HEK293 (cell line): ENCODE data around the gene MVD.

Experiments used
- CTCF ChIA-PET: fragments of 350-600 bp; formaldehyde crosslinking; extraction: SDS; loops from one replicate; lab custom pipeline; 2021; ENCODE audit warnings: antibody characterized with exemption; lab: Yijun Ruan, JAX
- POLR2A ChIA-PET: fragments of 300-600 bp; formaldehyde crosslinking; extraction: SDS; loops from one replicate; lab custom pipeline; 2020; ENCODE audit warnings: antibody characterized with exemption, inconsistent platforms; lab: Yijun Ruan, JAX
- H3K27ac ChIP-seq: fragments of 200-500 bp; sonication (Bioruptor generic); 2 replicates; pipeline ENCODE4 v1.5.1; 2014; ENCODE audit warnings: low read depth, low read length, control low read depth, inconsistent platforms; ENCODE audit errors: extremely low read depth
- H3K36me3 ChIP-seq, 2 experiments: fragments of 200-500 bp in 1 of 2; sonication (Bioruptor generic) in 1 of 2; 1 replicate in 1 of 2; 2 replicates in 1 of 2; pipeline ENCODE4 v1.5.1; 2014 to 2017; ENCODE audit warnings: inconsistent platforms in 2 of 2, low read length in 2 of 2; ENCODE audit not compliant: control insufficient read depth in 2 of 2, insufficient read depth in 1 of 2
- H3K4me1 ChIP-seq: fragments of 200-500 bp; sonication (Bioruptor generic); 2 replicates; pipeline ENCODE4 v1.5.1; 2014; ENCODE audit warnings: mild to moderate bottlenecking, low read length, inconsistent platforms; ENCODE audit not compliant: control insufficient read depth, insufficient read depth
- H3K4me3 ChIP-seq: 2 replicates; pipeline ENCODE4 v1.5.1; 2011; ENCODE audit warnings: low read depth, mild to moderate bottlenecking, control low read depth, low read length, moderate library complexity
- H3K9me3 ChIP-seq: fragments of 200-500 bp; sonication (Bioruptor generic); 2 replicates; pipeline ENCODE4 v1.5.1; 2014; ENCODE audit warnings: low read depth, low read length, inconsistent platforms; ENCODE audit not compliant: control insufficient read depth, insufficient read depth
- BCL11A ChIP-seq: fragments of 450-650 bp; formaldehyde crosslinking; IDR thresholded peaks from 2 replicates; pipeline ENCODE4 v1.5.1; 2016; ENCODE audit warnings: low read depth, missing biosample characterization, missing genetic modification characterization
- CTCF ChIP-seq: fragments of 450-650 bp; formaldehyde crosslinking; IDR thresholded peaks from 2 replicates; pipeline ENCODE4 v1.5.1; 2016; ENCODE audit warnings: missing biosample characterization, missing genetic modification characterization
- FEZF1 ChIP-seq: fragments of 450-650 bp; formaldehyde crosslinking; IDR thresholded peaks from 2 replicates; pipeline ENCODE4 v1.5.1; 2016; ENCODE audit warnings: missing biosample characterization, missing genetic modification characterization
- GLIS1 ChIP-seq: fragments of 450-650 bp; formaldehyde crosslinking; IDR thresholded peaks from 2 replicates; pipeline ENCODE4 v1.5.1; 2016; ENCODE audit warnings: missing biosample characterization, missing genetic modification characterization
- HOXA7 ChIP-seq: sonication (generic); formaldehyde crosslinking; IDR thresholded peaks from 2 replicates; pipeline ENCODE4 v1.8.1; 2022; ENCODE audit warnings: missing genetic modification reagents, borderline replicate concordance
- KLF1 ChIP-seq: fragments of 450-650 bp; formaldehyde crosslinking; IDR thresholded peaks from 2 replicates; pipeline ENCODE4 v1.5.1; 2016; ENCODE audit warnings: missing biosample characterization, missing genetic modification characterization
- KLF8 ChIP-seq: fragments of 450-650 bp; formaldehyde crosslinking; IDR thresholded peaks from 2 replicates; pipeline ENCODE4 v1.5.1; 2016; ENCODE audit warnings: missing biosample characterization, missing genetic modification characterization
- PRDM4 ChIP-seq: fragments of 450-650 bp; formaldehyde crosslinking; IDR thresholded peaks from 2 replicates; pipeline ENCODE4 v1.5.1; 2017; ENCODE audit warnings: missing biosample characterization, missing genetic modification characterization
- REPIN1 ChIP-seq: fragments of 450-650 bp; formaldehyde crosslinking; IDR thresholded peaks from 2 replicates; pipeline ENCODE4 v1.5.1; 2017; ENCODE audit warnings: missing biosample characterization, missing genetic modification characterization, low read depth
- ZNF112 ChIP-seq: fragments of 450-650 bp; formaldehyde crosslinking; IDR thresholded peaks from 2 replicates; pipeline ENCODE4 v1.5.0; 2017; ENCODE audit warnings: missing biosample characterization, missing genetic modification characterization
- ZNF140 ChIP-seq: fragments of 450-650 bp; formaldehyde crosslinking; IDR thresholded peaks from 2 replicates; pipeline ENCODE4 v1.5.1; 2016; ENCODE audit warnings: missing biosample characterization, missing genetic modification characterization
- ZNF2 ChIP-seq: fragments of 450-650 bp; formaldehyde crosslinking; IDR thresholded peaks from 2 replicates; pipeline ENCODE4 v1.5.1; 2016; ENCODE audit warnings: missing biosample characterization, missing genetic modification characterization
- ZNF248 ChIP-seq: fragments of 450-650 bp; formaldehyde crosslinking; IDR thresholded peaks from 2 replicates; pipeline ENCODE4 v1.5.1; 2017; ENCODE audit warnings: missing biosample characterization, missing genetic modification characterization
- ZNF280C ChIP-seq: fragments of 450-650 bp; formaldehyde crosslinking; IDR thresholded peaks from 2 replicates; pipeline ENCODE4 v1.5.1; 2016; ENCODE audit warnings: missing biosample characterization, missing genetic modification characterization
- ZNF473 ChIP-seq: fragments of 450-650 bp; formaldehyde crosslinking; IDR thresholded peaks from 2 replicates; pipeline ENCODE4 v1.5.1; 2017; ENCODE audit warnings: missing biosample characterization, missing genetic modification characterization
- ZNF549 ChIP-seq: fragments of 450-650 bp; IDR thresholded peaks from 2 replicates; pipeline ENCODE4 v1.5.1; 2018; ENCODE audit warnings: missing biosample characterization, missing genetic modification characterization, mild to moderate bottlenecking, inconsistent platforms, moderate library complexity
- ZNF623 ChIP-seq: fragments of 450-650 bp; formaldehyde crosslinking; IDR thresholded peaks from 2 replicates; pipeline ENCODE4 v1.5.1; 2016; ENCODE audit warnings: missing biosample characterization, missing genetic modification characterization
- ZNF677 ChIP-seq: fragments of 450-650 bp; IDR thresholded peaks from 2 replicates; pipeline ENCODE4 v1.5.0; 2018; ENCODE audit warnings: missing biosample characterization, mild to moderate bottlenecking, missing genetic modification characterization, moderate library complexity
- ZNF747 ChIP-seq: fragments of 450-650 bp; formaldehyde crosslinking; IDR thresholded peaks from 2 replicates; pipeline ENCODE4 v1.5.1; 2016; ENCODE audit warnings: missing biosample characterization, missing genetic modification characterization
- ZNF768 ChIP-seq: fragments of 450-650 bp; formaldehyde crosslinking; IDR thresholded peaks from 2 replicates; pipeline ENCODE4 v1.5.1; 2018; ENCODE audit warnings: missing biosample characterization, mild to moderate bottlenecking, missing genetic modification characterization
- ZNF777 ChIP-seq: fragments of 450-650 bp; formaldehyde crosslinking; IDR thresholded peaks from 2 replicates; pipeline ENCODE4 v1.5.1; 2017; ENCODE audit warnings: missing biosample characterization, missing genetic modification characterization, borderline replicate concordance
- ZSCAN5A ChIP-seq: fragments of 450-650 bp; formaldehyde crosslinking; IDR thresholded peaks from 2 replicates; pipeline ENCODE4 v1.5.1; 2016; ENCODE audit warnings: missing biosample characterization, missing genetic modification characterization

MVD gene

GRCh38 chr16:88619859-88620815 lies 42.8 kb downstream of the MVD start:
- no peak overlapping the region for H3K27ac ChIP-seq
- ChIA-PET CTCF (interaction anchor here (0.6 to 2.4 kb wide), 4 partner anchors 9 to 166 kb away, joined by 3 to 15 read pairs (median 6); no protein-coding TSS in a partner anchor), POLR2A (no interaction called here)
- no peaks in the 10 kb centered on the region for H3K9me3 ChIP-seq
- H3K36me3 ChIP-seq, result peaks cover 0 to 70% of the 10 kb centered on the region in 2 experiments; a peak in 2 of 3 replicates
- H3K4me3 ChIP-seq, result no peak overlapping the region
- no peak for TF ChIP-seq HOXA7 (CRISPR knock-in tag)
- no peak for TF ChIP-seq ZNF747 (tag by site-specific recombination)
- peak; percentile 89 for TF ChIP-seq KLF1 (tag by site-specific recombination)
- TF ChIP-seq ZSCAN5A, result no peak
- no peak for TF ChIP-seq ZNF549
- 0 out of 2 replicates have a peak, but pooled peaks have one; percentile 14 for TF ChIP-seq PRDM4
- no peak for TF ChIP-seq ZNF777 (tag by site-specific recombination)
- no peak for TF ChIP-seq KLF8 (tag by site-specific recombination)
- no peaks in the 10 kb centered on the region for H3K4me1 ChIP-seq

- no peak for TF ChIP-seq ZNF248 (tag by site-specific recombination)
- TF ChIP-seq ZNF768 (tag by site-specific recombination), result no peak
- TF ChIP-seq CTCF, result no peak
- no peak for TF ChIP-seq ZNF677 (tag by site-specific recombination)
- TF ChIP-seq ZNF623 (tag by site-specific recombination), result no peak
- no peak for TF ChIP-seq ZNF140 (tag by site-specific recombination)
- TF ChIP-seq GLIS1 (tag by site-specific recombination), result no peak
- TF ChIP-seq REPIN1 (tag by site-specific recombination), result no peak
- no peak for TF ChIP-seq ZNF280C (tag by site-specific recombination)
- no peak for TF ChIP-seq ZNF2 (tag by site-specific recombination)
- TF ChIP-seq FEZF1, result no peak
- no peak for TF ChIP-seq ZNF473 (tag by site-specific recombination)
- TF ChIP-seq ZNF777 (tag by site-specific recombination), result no peak
- no peak for TF ChIP-seq BCL11A (tag by site-specific recombination)
- no peak for TF ChIP-seq ZNF112 (tag by site-specific recombination)
- POLR2A ChIA-PET, result no interaction called here
Measured at GRCh38 chr16:88618956-88619667, 43.8 kb downstream of the MVD start.

More at GRCh38 chr16:88618956-88619667, 43.8 kb downstream of the MVD start:
- H3K27ac ChIP-seq, result no peak overlapping the region
- H3K4me3 ChIP-seq, result no peak overlapping the region
- CTCF ChIA-PET, result interaction anchor here (0.6 to 2.4 kb wide), 5 partner anchors 8 to 165 kb away, joined by 3 to 15 read pairs (median 4); no protein-coding TSS in a partner anchor
- H3K36me3 ChIP-seq, result peaks cover 0 to 68% of the 10 kb centered on the region in 2 experiments; a peak in 2 of 3 replicates
- H3K9me3 ChIP-seq, result no peaks in the 10 kb centered on the region
- H3K4me1 ChIP-seq, result no peaks in the 10 kb centered on the region
